Testis (tissue), 3 donors: ENCODE results near the gene C20orf173. TPM values are rescaled to one million over a fixed set of nuclear protein-coding genes. Genes with fewer than 3 reads are reported as not detected.

ENCODE experiments used
- DNase-seq: peaks from one replicate; pipeline ENCODE4 v3.0.0-alpha.2; 2019
- H3K27ac ChIP-seq, 2 donors: fragments of 200-600 bp; sonication (generic); one replicate each; pipeline ENCODE4 v1.5.1; 2019
- H3K27me3 ChIP-seq: fragments of 200-600 bp; sonication (generic); one replicate; pipeline ENCODE4 v1.5.1; 2019
- H3K36me3 ChIP-seq: fragments of 200-600 bp; sonication (generic); one replicate; pipeline ENCODE4 v1.5.1; 2017; ENCODE audit warnings: low read depth; ENCODE audit errors: missing control alignments
- H3K4me1 ChIP-seq: fragments of 200-600 bp; sonication (generic); one replicate; pipeline ENCODE4 v1.5.1; 2019
- H3K4me3 ChIP-seq, 2 donors: fragments of 200-600 bp; sonication (generic); one replicate each; pipeline ENCODE4 v1.5.1; 2017 to 2019
- H3K9me3 ChIP-seq: fragments of 200-600 bp; sonication (generic); one replicate; pipeline ENCODE4 v1.5.1; 2017
- CTCF ChIP-seq, 3 experiments: fragments of 450-650 bp in 2 of 3; fragments of 200-600 bp in 1 of 3; sonication (generic) in 1 of 3; IDR thresholded peaks; one replicate each; pipeline ENCODE4 v1.5.1; 2016 to 2019; ENCODE audit warnings: antibody characterized with exemption in 3 of 3, mild to moderate bottlenecking in 2 of 3, moderate library complexity in 1 of 3
- POLR2A ChIP-seq: fragments of 450-650 bp; IDR thresholded peaks from one replicate; pipeline ENCODE4 v1.6.1; 2017; ENCODE audit warnings: antibody characterized with exemption, mild to moderate bottlenecking, moderate library complexity
- WGBS, 2 donors: methylation state at CpG; one replicate each; pipeline ENCODE4 v1.1.5; 2018; 5-methylcytosine and 5-hydroxymethylcytosine counted together
- intact Hi-C: fragments of 100-400 bp; cut with DNase I; formaldehyde crosslinking; loops from one replicate; pipeline ENCODE4 v1.15.1; 2023; ENCODE audit warnings: low total_unique reads
- polyA plus RNA-seq: library from polyadenylated mRNA; stranded (reverse); fragments of 350-450 nt; fragmentation: Illumina TruSeq; extraction: RNeasy Lipid Tissue Mini Kit (QIAGEN cat#74804); gene quantifications from one replicate; pipeline ENCODE4 v1.2.3, GENCODE V29; 2014; ENCODE audit warnings: low read depth, low replicate concordance; ENCODE audit not compliant: insufficient read depth
- total RNA-seq, 2 donors: library from RNA; depleted of rRNA; stranded (reverse); fragments of >200 nt; gene quantifications; one replicate each; pipeline ENCODE4 v1.2.3, GENCODE V29; 2016

The C20orf173 gene
- total and polyA plus RNA-seq, 3 donors from 2014 or later: 8.5 to 47.2 (median 17.3) TPM

- 90% methylated on average over 5 of the region's 5 CpGs for WGBS, 2 donors
- no peaks in the 10 kb centered on the region for H3K9me3 ChIP-seq
- TF ChIP-seq POLR2A (no peak), CTCF (IDR thresholded peaks at IDR 0.05) (no peak)
Observed at GRCh38 chr20:35491823-35492222, 37.6 kb downstream of the C20orf173 start.

GRCh38 chr20:35490736-35491181 lies 38.7 kb downstream of the C20orf173 start:
- H3K27ac ChIP-seq: no peak overlapping the region
- no peaks in the 10 kb centered on the region for H3K9me3 ChIP-seq
- intact Hi-C loops: no loop called here
- H3K27me3 ChIP-seq: no peaks in the 10 kb centered on the region
- H3K4me1 ChIP-seq: no peaks in the 10 kb centered on the region
- 74 to 87% methylated on average over 6 of the region's 6 CpGs for WGBS, 2 donors
- no peaks in the 10 kb centered on the region for H3K36me3 ChIP-seq
- no peak overlapping the region for H3K4me3 ChIP-seq
- TF ChIP-seq CTCF (IDR thresholded peaks at IDR 0.05): no peak
- no peak for TF ChIP-seq POLR2A
- no peak for DNase-seq

More at GRCh38 chr20:35491823-35492222, 37.6 kb downstream of the C20orf173 start:
- Histone ChIP-seq H3K27me3 (no peaks in the 10 kb centered on the region), H3K4me1 (peaks cover under 1% of the 10 kb centered on the region), H3K36me3 (no peaks in the 10 kb centered on the region), H3K4me3 (no peak overlapping the region), H3K27ac (no peak overlapping the region)
- DNase-seq: no peak
- intact Hi-C loops: no loop called here

DNA sequence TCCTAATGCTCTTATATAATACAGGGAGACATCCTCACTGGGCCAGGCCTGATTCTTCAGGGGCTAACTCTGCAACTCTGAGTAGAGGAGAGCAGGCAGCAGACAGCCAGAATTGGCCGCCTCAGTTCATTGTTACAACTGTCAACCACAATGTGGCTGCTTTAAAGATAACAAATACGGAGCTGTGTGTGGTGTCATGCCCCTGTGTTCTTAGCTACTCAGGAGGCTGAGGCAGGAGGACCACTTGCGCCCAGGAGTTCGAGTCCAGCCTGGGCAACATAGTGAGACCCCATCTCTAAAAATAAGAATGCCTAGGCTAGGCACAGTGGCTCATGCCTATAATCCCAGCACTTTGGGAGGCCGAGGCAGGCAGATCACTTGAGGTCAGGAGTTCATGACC lies 39.7 kb downstream of the C20orf173 start:
- Histone ChIP-seq H3K27me3 (no peaks in the 10 kb centered on the region), H3K36me3 (no peaks in the 10 kb centered on the region), H3K4me1 (no peaks in the 10 kb centered on the region), H3K9me3 (no peaks in the 10 kb centered on the region), H3K27ac (no peak overlapping the region), H3K4me3 (no peak overlapping the region)
- intact Hi-C loops: no loop called here
- DNase-seq: no peak
- TF ChIP-seq CTCF (IDR thresholded peaks at IDR 0.05) (no peak), POLR2A (no peak)
- WGBS, 2 donors: 84 to 91% methylated on average over 5 of the region's 5 CpGs

- 95 to 96% methylated on average over 4 of the region's 4 CpGs for WGBS, 2 donors
- H3K4me1 ChIP-seq: no peaks in the 10 kb centered on the region
- H3K9me3 ChIP-seq: no peaks in the 10 kb centered on the region
- TF ChIP-seq CTCF (IDR thresholded peaks at IDR 0.05): no peak
- no peak overlapping the region for H3K4me3 ChIP-seq
- H3K36me3 ChIP-seq: no peaks in the 10 kb centered on the region
- intact Hi-C loops: no loop called here
- no peak overlapping the region for H3K27ac ChIP-seq
- no peak for DNase-seq
- H3K27me3 ChIP-seq: no peaks in the 10 kb centered on the region
Observed at GRCh38 chr20:35487479-35487878, 42.0 kb downstream of the C20orf173 start.

- TF ChIP-seq POLR2A (no peak), CTCF (IDR thresholded peaks at IDR 0.05) (no peak)
- intact Hi-C loops: no loop called here
- WGBS, 2 donors: 93 to 96% methylated on average over 5 of the region's 5 CpGs
- Histone ChIP-seq H3K27ac (no peak overlapping the region), H3K36me3 (no peaks in the 10 kb centered on the region), H3K4me1 (no peaks in the 10 kb centered on the region), H3K9me3 (no peaks in the 10 kb centered on the region), H3K27me3 (no peaks in the 10 kb centered on the region), H3K4me3 (no peak overlapping the region)
- no peak for DNase-seq
Observed at GRCh38 chr20:35479798-35480197, 49.7 kb downstream of the C20orf173 start.
